GM19239 (cell line): ENCODE results near the gene CTRB2.

Source experiments
- DNase-seq: peaks from one replicate; pipeline ENCODE4 v3.0.0; 2011; ENCODE audit warnings: low spot score; ENCODE audit not compliant: insufficient read length
- FAIRE-seq: peaks from 2 replicates; lab custom pipeline; 2011; peaks lifted over from hg19 to GRCh38; lab: Jason Lieb, UNC

The CTRB2 gene

DNA sequence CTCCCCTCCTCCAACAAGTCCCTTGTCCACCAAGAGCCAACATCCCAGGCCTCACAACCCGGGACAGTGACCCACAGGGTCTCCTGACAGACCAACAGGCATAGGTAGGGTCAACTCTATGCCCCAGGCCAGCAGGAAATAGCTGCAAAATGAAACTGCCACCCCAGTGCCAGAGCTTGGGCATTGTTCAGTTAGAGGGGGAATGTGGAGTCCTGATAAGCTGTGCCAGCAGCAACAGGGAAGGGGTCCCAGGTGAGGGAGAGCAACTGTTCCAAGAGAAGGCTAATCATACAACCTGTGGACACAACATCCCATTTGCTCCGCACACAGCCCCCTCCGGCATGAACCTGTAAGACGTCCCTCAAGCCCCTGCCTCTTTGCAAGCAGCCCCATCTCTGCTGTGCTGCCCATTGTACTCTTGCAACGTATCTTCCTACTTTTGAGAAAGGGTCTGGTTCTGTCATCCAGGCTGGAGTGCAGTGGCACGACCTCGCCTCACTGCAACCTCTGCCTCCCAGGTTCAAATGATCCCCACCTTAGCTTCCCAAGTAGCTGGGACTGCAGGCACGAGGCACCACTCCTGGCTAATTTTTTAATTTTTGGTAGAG lies 17.2 kb downstream of the CTRB2 start:
- FAIRE-seq, result no peak

DNA sequence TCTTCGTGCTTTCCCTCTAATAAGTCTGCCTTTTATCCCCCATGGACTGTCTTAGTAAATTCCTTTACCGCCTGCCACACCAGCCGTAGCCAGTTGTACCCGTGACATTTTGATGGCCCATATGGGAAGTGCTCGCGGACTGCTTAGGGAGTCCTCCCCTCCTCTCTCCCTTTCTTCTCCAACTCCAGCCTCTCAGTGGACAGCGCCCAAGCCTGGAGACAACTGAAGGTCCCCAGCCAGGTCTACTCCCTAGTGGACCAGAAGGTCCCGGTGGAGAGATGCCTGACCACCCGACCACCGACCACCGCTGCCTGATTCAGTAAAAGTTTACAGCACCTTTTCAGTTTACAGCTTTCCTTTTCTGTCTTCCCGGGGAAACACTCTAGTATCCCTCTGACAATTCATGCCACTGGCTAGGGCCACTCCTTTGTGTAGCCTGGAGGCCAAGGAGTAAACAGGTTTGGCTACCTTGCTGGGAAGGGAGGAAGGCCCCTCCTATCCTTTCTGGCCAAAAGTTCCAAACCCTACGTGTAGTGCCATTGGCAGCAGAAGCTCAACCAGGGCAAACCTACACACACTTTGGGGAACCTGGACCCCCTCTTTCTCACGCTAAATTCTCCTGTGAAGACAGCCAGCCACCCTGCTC lies 18.0 kb downstream of the CTRB2 start:
- FAIRE-seq (no peak), DNase-seq (no peak)

More for the DNA sequence above, 17.2 kb downstream of the CTRB2 start:
- no peak for DNase-seq

DNA sequence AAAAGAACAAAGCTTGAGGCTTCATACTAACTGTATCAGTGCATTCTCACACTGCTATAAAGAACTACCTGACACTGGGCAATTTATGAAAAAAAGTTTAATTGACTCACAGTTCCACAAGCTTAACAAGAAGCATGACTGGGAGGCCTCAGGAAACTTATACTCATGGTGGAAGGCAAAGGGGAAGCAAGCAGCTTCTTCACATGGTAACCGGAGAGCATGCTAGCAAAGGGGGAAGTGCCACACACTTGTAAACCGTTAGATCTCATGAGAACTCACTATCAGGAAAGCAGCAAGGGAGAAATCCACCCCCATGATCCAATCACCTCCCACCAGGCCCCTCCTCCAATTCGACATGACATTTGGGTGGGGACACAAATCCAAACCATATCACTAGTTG lies 25.3 kb downstream of the CTRB2 start:
- DNase-seq (no peak), FAIRE-seq (no peak)

DNA sequence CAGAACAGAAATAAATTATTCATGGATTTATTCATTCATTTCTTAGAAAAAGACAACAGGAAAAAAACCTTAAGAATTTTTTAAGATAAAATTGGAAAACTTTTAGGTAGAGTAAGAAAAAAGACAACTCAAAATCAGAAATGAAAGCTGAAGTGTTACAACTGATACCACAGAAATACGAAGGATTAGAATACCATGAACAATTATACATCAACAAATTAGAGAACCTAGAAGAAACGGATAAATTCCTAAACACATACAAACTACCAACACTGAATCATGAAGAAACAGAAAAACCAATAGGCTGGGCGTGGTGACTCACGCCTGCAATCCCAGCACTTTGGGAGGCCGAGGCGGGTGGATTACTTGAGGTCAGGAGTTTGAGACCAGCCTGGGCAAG lies 27.8 kb downstream of the CTRB2 start:
- FAIRE-seq (peak; percentile 31), DNase-seq (no peak)

DNA sequence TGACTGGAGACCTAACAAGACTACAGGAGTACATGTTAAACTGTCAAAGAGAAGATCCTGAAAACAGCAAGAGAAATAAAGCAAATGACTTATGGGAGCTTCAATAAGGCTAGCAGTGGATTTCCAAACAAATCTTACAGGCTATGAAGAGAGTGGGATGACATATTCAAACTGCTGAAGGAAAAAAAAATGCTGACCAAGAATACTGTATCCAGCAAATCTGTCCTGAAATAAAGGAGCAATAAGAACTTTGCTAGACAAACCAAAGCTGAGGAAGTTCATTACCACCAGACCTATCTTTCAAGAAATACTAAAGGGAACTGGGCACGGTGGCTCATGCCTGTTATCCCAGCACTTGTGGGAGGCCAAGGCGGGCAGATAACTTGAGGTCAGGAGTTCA lies 30.0 kb downstream of the CTRB2 start:
- DNase-seq (no peak), FAIRE-seq (no peak)

DNA sequence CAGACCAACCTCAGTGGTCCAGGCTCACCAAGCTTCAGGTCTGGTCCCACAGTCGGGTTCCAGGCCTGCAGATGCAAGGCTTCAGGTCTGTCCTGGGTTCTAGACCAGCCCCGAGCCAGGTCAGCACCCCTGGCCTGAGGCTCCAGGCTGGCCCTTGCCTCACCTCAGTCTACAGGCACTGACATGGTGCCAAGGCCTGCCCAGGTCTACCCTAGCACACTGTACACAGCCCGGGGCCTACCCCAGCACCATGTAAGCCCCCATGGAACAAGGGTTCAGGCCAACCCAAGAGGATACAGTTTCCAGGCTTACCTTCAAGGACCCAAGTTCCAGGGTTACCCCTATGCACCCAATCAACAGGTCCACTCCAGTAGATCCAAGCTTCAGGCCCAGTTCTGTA lies 31.9 kb downstream of the CTRB2 start:
- FAIRE-seq, result no peak
- DNase-seq, result no peak

DNA sequence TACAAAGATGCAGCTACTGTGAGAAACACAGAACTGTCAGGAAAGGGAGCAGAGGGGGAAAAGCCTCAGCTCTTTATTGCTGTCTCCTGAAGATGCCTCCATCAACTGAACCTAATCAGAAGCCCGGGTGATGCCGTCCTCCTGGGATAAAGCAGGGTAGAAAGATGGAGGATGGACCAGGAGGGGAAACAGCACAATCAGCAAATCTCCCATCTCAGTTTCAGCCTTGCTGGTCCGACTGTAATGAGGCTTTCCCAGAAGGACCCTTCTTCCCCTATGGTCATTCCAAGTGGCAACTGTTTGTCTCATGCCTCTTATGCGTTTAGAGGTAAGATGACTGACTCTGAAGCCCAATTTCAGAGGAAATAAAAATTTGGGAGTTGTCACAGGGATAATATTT lies 34.4 kb downstream of the CTRB2 start:
- FAIRE-seq (no peak), DNase-seq (no peak)

DNA sequence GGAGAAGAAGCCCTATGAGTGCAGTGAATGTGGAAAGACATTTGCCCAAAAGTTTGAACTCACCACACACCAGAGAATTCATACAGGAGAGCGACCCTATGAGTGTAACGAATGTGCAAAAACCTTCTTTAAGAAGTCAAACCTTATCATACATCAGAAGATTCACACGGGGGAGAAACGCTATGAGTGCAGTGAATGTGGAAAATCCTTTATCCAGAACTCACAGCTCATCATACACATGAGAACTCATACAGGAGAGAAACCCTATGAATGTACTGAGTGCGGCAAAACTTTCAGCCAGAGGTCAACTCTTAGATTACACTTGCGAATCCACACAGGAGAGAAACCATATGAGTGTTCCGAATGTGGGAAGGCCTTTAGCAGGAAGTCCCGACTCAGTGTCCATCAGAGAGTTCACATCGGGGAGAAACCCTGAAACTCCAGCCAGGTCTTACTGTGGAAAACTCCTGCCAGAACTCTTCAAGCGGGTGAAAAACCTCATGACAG lies 37.0 kb downstream of the CTRB2 start:
- FAIRE-seq, result no peak
- DNase-seq, result no peak

DNA sequence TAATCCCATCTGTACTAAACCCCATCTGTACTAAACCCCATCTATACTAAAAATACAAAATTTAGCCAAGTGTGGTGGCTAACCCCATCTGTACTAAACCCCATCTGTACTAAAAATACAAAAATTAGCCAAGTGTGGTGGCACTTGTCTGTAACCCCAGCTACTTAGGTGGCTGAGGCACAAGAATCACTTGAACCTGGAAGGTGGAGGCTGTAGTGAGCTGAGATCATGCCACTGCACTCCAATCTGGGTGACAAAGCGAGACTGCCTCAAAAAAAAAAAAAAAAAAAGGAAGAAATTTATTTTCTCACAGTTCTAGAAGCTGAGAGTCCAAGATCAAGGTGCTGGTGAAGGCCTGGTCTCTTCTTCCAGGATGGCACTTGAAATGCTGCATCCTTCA lies 46.6 kb downstream of the CTRB2 start:
- FAIRE-seq, result no peak
- DNase-seq, result no peak
